Osteocyte (in vitro differentiated cells): Measurements from ENCODE around the gene ABCC10. TPM values are rescaled to one million over a fixed set of nuclear protein-coding genes. Genes with fewer than 3 reads are reported as not detected.

ENCODE experiments used
- DNase-seq: peaks from one replicate; pipeline ENCODE4 v3.0.0; 2021; ENCODE audit warnings: mixed read lengths; ENCODE audit not compliant: unreplicated experiment; ENCODE audit errors: extremely low spot score
- H3K27ac Mint-ChIP-seq: one replicate; pipeline ENCODE4 v1.8.0; 2021; ENCODE audit warnings: mild to moderate bottlenecking, mixed read lengths; ENCODE audit not compliant: unreplicated experiment
- H3K27me3 Mint-ChIP-seq: one replicate; pipeline ENCODE4 v1.8.0; 2021; ENCODE audit warnings: mixed read lengths; ENCODE audit not compliant: unreplicated experiment
- H3K36me3 Mint-ChIP-seq: one replicate; pipeline ENCODE4 v1.8.0; 2021; ENCODE audit warnings: mixed read lengths; ENCODE audit not compliant: unreplicated experiment
- H3K4me1 Mint-ChIP-seq: one replicate; pipeline ENCODE4 v1.8.0; 2021; ENCODE audit warnings: mixed read lengths; ENCODE audit not compliant: unreplicated experiment
- H3K4me3 Mint-ChIP-seq: one replicate; pipeline ENCODE4 v1.8.0; 2021; ENCODE audit warnings: mild to moderate bottlenecking, moderate library complexity, mixed read lengths; ENCODE audit not compliant: unreplicated experiment
- H3K9me3 Mint-ChIP-seq: one replicate; pipeline ENCODE4 v1.8.0; 2021; ENCODE audit warnings: mixed read lengths; ENCODE audit not compliant: unreplicated experiment
- total RNA-seq: library from RNA; stranded (reverse); gene quantifications from 2 replicates; pipeline ENCODE4 v1.2.1, GENCODE V29; 2021
- TF ChIP-seq, protein P1 (sequence below): fragments of 200-600 bp; sonication (generic); IDR thresholded peaks from 2 replicates; pipeline ENCODE4 v1.5.0; 2021; ENCODE audit warnings: antibody characterized with exemption, mild to moderate bottlenecking, moderate library complexity

Gene ABCC10
- total RNA-seq, 1 donor from 2014 or later = 40.1 TPM

DNA sequence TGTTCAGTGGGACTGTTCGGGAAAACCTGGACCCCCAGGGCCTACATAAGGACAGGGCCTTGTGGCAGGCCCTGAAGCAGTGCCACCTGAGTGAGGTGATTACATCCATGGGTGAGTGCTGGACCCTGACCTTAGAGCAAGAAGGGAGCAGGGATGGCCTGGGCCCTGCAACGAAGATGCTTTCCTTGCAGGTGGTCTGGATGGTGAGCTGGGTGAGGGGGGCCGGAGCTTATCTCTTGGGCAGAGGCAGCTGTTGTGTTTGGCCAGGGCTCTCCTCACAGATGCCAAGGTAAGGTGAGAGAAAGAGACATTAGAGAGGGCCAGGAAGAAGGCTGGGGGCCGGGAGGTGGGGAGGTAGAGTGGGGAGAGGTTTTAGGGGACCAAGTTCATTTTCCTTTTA lies 21.6 kb downstream of the ABCC10 start:
- H3K4me1 Mint-ChIP-seq = no peaks in the 10 kb centered on the region
- no peak overlapping the region for H3K4me3 Mint-ChIP-seq
- H3K27ac Mint-ChIP-seq = no peak overlapping the region

DNA sequence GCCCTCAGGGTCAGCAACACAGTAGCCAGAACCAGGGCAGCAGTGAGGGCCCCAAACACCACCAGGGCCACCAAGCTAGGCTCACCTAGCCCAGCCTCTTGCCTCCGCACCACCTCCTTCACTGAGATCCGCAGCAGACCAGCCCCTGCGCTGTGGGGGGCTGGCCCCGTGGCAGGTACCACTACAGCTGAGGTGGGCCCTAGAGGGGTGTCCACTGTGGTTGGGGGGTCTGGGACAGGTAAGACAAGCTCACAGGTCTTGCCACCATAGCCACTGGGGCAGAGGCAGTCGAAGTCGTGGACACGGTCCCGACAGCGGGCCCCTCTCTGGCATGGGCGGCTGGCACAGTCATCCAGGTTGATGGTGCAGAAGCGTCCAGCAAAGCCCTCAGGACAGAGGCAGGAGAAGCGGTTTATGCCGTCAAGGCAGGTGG lies 23.4 kb downstream of the ABCC10 start:
- Mint-ChIP-seq H3K4me1 (peaks cover 9% of the 10 kb centered on the region), H3K27ac (no peak overlapping the region), H3K4me3 (no peak overlapping the region), H3K27me3 (peaks cover 2% of the 10 kb centered on the region), H3K36me3 (peaks cover 18% of the 10 kb centered on the region), H3K9me3 (no peaks in the 10 kb centered on the region)
- DNase-seq = no peak
- TF ChIP-seq, protein P1, sequence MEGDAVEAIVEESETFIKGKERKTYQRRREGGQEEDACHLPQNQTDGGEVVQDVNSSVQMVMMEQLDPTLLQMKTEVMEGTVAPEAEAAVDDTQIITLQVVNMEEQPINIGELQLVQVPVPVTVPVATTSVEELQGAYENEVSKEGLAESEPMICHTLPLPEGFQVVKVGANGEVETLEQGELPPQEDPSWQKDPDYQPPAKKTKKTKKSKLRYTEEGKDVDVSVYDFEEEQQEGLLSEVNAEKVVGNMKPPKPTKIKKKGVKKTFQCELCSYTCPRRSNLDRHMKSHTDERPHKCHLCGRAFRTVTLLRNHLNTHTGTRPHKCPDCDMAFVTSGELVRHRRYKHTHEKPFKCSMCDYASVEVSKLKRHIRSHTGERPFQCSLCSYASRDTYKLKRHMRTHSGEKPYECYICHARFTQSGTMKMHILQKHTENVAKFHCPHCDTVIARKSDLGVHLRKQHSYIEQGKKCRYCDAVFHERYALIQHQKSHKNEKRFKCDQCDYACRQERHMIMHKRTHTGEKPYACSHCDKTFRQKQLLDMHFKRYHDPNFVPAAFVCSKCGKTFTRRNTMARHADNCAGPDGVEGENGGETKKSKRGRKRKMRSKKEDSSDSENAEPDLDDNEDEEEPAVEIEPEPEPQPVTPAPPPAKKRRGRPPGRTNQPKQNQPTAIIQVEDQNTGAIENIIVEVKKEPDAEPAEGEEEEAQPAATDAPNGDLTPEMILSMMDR = no peak

More for the DNA sequence above, 21.6 kb downstream of the ABCC10 start:
- TF ChIP-seq, protein P1 = no peak
- H3K27me3 Mint-ChIP-seq = no peaks in the 10 kb centered on the region
- no peak for DNase-seq
- no peaks in the 10 kb centered on the region for H3K9me3 Mint-ChIP-seq
- peaks cover 24% of the 10 kb centered on the region for H3K36me3 Mint-ChIP-seq

DNA sequence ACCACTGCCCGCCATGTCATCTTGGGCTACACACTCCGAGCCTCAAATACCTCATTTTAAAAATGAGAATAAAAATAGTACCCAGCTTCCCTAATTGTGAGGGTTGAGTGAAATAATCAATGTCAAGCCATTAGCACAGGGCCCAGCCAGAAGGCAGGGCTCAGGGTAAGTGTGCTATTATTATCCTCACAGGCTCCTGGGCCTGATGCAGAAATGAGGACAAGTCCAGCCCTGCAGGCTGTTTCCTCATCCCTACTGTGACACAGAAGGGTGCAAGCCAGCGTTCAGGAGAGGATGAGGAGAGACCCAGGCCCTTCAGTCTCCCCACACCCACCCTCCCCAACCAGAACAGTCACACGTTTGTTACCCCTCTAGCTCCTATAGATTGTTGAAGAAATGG lies 24.0 kb downstream of the ABCC10 start:
- TF ChIP-seq, protein P1 = no peak
- Mint-ChIP-seq H3K9me3 (no peaks in the 10 kb centered on the region), H3K27me3 (peaks cover 8% of the 10 kb centered on the region), H3K27ac (no peak overlapping the region), H3K36me3 (peaks cover 16% of the 10 kb centered on the region), H3K4me1 (peaks cover 14% of the 10 kb centered on the region), H3K4me3 (no peak overlapping the region)
- no peak for DNase-seq

DNA sequence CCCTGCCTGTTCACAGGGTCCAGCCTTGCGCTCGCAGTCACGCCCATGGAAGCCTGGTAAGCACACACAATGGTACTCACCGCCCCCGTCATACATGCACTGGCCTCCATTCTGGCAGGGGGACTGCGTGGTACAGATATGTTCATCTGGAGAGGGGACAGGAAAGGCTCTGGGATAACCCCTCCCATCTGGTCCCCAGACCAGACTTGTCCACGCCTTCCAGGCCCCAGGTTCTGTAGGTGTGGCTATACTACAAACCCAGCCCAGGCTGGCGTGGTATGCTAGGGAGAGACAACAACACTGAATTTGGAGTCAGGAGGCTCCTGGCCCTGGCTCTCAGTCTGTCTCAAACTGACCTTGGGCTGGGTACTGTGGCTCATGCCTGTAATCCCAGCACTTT lies 24.6 kb downstream of the ABCC10 start:
- Mint-ChIP-seq H3K4me3 (no peak overlapping the region), H3K36me3 (peaks cover 16% of the 10 kb centered on the region), H3K9me3 (no peaks in the 10 kb centered on the region), H3K27me3 (peaks cover 14% of the 10 kb centered on the region), H3K27ac (no peak overlapping the region), H3K4me1 (peaks cover 16% of the 10 kb centered on the region)
- no peak for DNase-seq
- TF ChIP-seq, protein P1 = no peak

DNA sequence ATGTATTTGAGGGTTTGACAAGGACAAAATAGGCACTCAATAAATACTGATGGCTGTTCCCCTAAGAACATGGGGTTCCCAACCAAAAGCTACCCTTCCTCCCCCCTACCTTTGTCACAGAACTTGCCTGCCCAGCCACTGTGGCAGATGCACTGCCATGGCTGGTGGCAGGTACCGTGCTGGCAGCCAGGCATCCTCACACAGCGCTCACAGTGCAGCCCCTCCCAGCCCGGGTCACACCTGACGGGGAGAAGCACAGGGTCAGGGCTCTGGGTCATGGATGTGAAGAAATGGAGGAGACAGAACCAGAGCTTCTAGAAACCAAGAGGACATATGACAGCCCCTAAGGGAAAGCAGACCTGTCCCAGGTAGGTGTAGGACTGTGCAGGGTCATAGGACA lies 25.6 kb downstream of the ABCC10 start:
- TF ChIP-seq, protein P1 = no peak
- Mint-ChIP-seq H3K27me3 (peaks cover 20% of the 10 kb centered on the region), H3K27ac (no peak overlapping the region), H3K4me3 (no peak overlapping the region), H3K4me1 (peaks cover 19% of the 10 kb centered on the region), H3K9me3 (no peaks in the 10 kb centered on the region), H3K36me3 (peaks cover 8% of the 10 kb centered on the region)
- no peak for DNase-seq
